Lower leg skin (tissue), 3 donors: ENCODE measurements around the gene ZBTB7C.

Source experiments
- CTCF ChIP-seq, 3 donors: fragments of 450-650 bp; IDR thresholded peaks; one replicate each; pipeline ENCODE4 v1.5.1; 2016; ENCODE audit warnings: antibody characterized with exemption in 3 of 3, mild to moderate bottlenecking in 3 of 3, moderate library complexity in 2 of 3
- POLR2A ChIP-seq, 2 donors: fragments of 450-650 bp; IDR thresholded peaks; one replicate each; pipeline ENCODE4 v1.6.1; 2016 to 2017; ENCODE audit warnings: antibody characterized with exemption in 2 of 2, mild to moderate bottlenecking in 1 of 2, moderate library complexity in 1 of 2

DNA sequence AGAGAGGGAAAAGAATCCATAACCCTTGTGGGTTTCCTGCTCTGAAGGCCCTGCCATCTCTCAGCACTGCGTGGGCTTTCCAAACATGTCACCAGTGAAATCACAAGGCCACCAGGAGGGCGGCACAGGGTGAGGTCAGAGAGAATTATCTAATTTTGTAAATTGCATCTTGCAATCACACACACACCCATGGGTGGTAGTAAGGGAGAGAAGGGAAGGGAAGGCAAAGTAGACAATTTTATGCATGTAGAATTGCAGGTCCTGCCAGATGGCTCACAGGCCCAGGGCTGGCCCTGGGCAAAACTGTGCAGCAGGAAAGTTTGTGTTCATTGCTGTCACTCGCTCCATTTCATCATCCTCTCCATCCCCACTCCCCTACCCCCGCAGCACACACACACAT, 21.0 kb upstream of the ZBTB7C start:
- TF ChIP-seq CTCF (IDR thresholded peaks at IDR 0.05) (no peak), POLR2A (IDR thresholded peaks at IDR 0.05) (no peak)
